ENCODE measurements around the gene FKBP11. TPM values are rescaled to one million over a fixed set of nuclear protein-coding genes. Genes with fewer than 3 reads are reported as not detected.
"Not testable (repeated sequence)": the region's sequence is repeated elsewhere in the genome, so short reads cannot be mapped to it uniquely, and the experiment has no call there.

FKBP11 gene
- total RNA-seq, 1 experiment from 2014 or later, result 20.0 TPM

- in situ Hi-C loops (cut with HindIII; ENCODE audit: low pct_unique_long_range_greater_than_20kb, low sequenced_read_pairs), result no loop called here
- DNase-seq (ENCODE audit: low read depth), result no peak
Observed at GRCh38 chr12:48927261-48927660, 2.0 kb upstream of the FKBP11 start.

- in situ Hi-C loops (cut with HindIII; ENCODE audit: low pct_unique_long_range_greater_than_20kb, low sequenced_read_pairs), result no loop called here
- DNase-seq (ENCODE audit: low read depth), result peak; percentile 71
Observed at GRCh38 chr12:48924617-48925303, 532 bp downstream of the FKBP11 start.

- DNase-seq (ENCODE audit: low read depth), result no peak
- in situ Hi-C loops (cut with HindIII; ENCODE audit: low pct_unique_long_range_greater_than_20kb, low sequenced_read_pairs), result no loop called here
Observed at GRCh38 chr12:48923117-48923516, 2.2 kb downstream of the FKBP11 start.

- no peak for DNase-seq (ENCODE audit: low read depth)
- in situ Hi-C loops (cut with HindIII; ENCODE audit: low pct_unique_long_range_greater_than_20kb, low sequenced_read_pairs), result no loop called here
Observed at GRCh38 chr12:48917857-48918537, 7.3 kb downstream of the FKBP11 start.

GRCh38 chr12:48910196-48910595 is 15.1 kb downstream of the FKBP11 start:
- no peak for DNase-seq (ENCODE audit: low read depth)
- in situ Hi-C loops (cut with HindIII; ENCODE audit: low pct_unique_long_range_greater_than_20kb, low sequenced_read_pairs), result no loop called here

- in situ Hi-C loops (cut with HindIII; ENCODE audit: low pct_unique_long_range_greater_than_20kb, low sequenced_read_pairs); DNase-seq (ENCODE audit: low read depth): not testable (repeated sequence)
Observed at GRCh38 chr12:48909698-48910097, 15.6 kb downstream of the FKBP11 start.

- DNase-seq (ENCODE audit: low read depth), result peak; percentile 30
- in situ Hi-C loops (cut with HindIII; ENCODE audit: low pct_unique_long_range_greater_than_20kb, low sequenced_read_pairs), result no loop called here
Observed at GRCh38 chr12:48907245-48907644, 18.0 kb downstream of the FKBP11 start.

GRCh38 chr12:48903982-48904411 is 21.3 kb downstream of the FKBP11 start:
- in situ Hi-C loops (cut with HindIII; ENCODE audit: low pct_unique_long_range_greater_than_20kb, low sequenced_read_pairs), result no loop called here
- peak; percentile 49 for DNase-seq (ENCODE audit: low read depth)

- in situ Hi-C loops (cut with HindIII; ENCODE audit: low pct_unique_long_range_greater_than_20kb, low sequenced_read_pairs), result no loop called here
- DNase-seq (ENCODE audit: low read depth), result no peak
Observed at GRCh38 chr12:48903363-48903981, 21.8 kb downstream of the FKBP11 start.

- DNase-seq (ENCODE audit: low read depth), result no peak
- in situ Hi-C loops (cut with HindIII; ENCODE audit: low pct_unique_long_range_greater_than_20kb, low sequenced_read_pairs), result no loop called here
Observed at GRCh38 chr12:48901278-48901677, 24.0 kb downstream of the FKBP11 start.

GRCh38 chr12:48899651-48900050 is 25.6 kb downstream of the FKBP11 start:
- no peak for DNase-seq (ENCODE audit: low read depth)
- in situ Hi-C loops (cut with HindIII; ENCODE audit: low pct_unique_long_range_greater_than_20kb, low sequenced_read_pairs), result no loop called here

- DNase-seq (ENCODE audit: low read depth), result no peak
- in situ Hi-C loops (cut with HindIII; ENCODE audit: low pct_unique_long_range_greater_than_20kb, low sequenced_read_pairs), result no loop called here
Observed at GRCh38 chr12:48894271-48894670, 31.0 kb downstream of the FKBP11 start.

GRCh38 chr12:48890657-48891418 is 34.5 kb downstream of the FKBP11 start:
- in situ Hi-C loops (cut with HindIII; ENCODE audit: low pct_unique_long_range_greater_than_20kb, low sequenced_read_pairs), result no loop called here
- peak; percentile 61 for DNase-seq (ENCODE audit: low read depth)

- no peak for DNase-seq (ENCODE audit: low read depth)
- in situ Hi-C loops (cut with HindIII; ENCODE audit: low pct_unique_long_range_greater_than_20kb, low sequenced_read_pairs), result no loop called here
Observed at GRCh38 chr12:48889679-48890078, 35.6 kb downstream of the FKBP11 start.

- in situ Hi-C loops (cut with HindIII; ENCODE audit: low pct_unique_long_range_greater_than_20kb, low sequenced_read_pairs), result no loop called here
- no peak for DNase-seq (ENCODE audit: low read depth)
Observed at GRCh38 chr12:48883305-48884161, 41.8 kb downstream of the FKBP11 start.

- no peak for DNase-seq (ENCODE audit: low read depth)
- in situ Hi-C loops (cut with HindIII; ENCODE audit: low pct_unique_long_range_greater_than_20kb, low sequenced_read_pairs), result no loop called here
Observed at GRCh38 chr12:48882972-48883304, 42.4 kb downstream of the FKBP11 start.

GRCh38 chr12:48882315-48882687 is 43.0 kb downstream of the FKBP11 start:
- DNase-seq (ENCODE audit: low read depth), result no peak
- in situ Hi-C loops (cut with HindIII; ENCODE audit: low pct_unique_long_range_greater_than_20kb, low sequenced_read_pairs), result no loop called here

- in situ Hi-C loops (cut with HindIII; ENCODE audit: low pct_unique_long_range_greater_than_20kb, low sequenced_read_pairs), result no loop called here
Observed at GRCh38 chr12:48881686-48882314, 43.5 kb downstream of the FKBP11 start.

More at GRCh38 chr12:48881686-48882314, 43.5 kb downstream of the FKBP11 start:
- DNase-seq (ENCODE audit: low read depth), result no peak
